ENCODE measurements around the gene ELOVL2. TPM values are rescaled to one million over a fixed set of nuclear protein-coding genes. Genes with fewer than 3 reads are reported as not detected.
A peak's percentile ranks its signal among the peaks of the same experiment; 100 is the strongest.

ELOVL2 gene
- total RNA-seq, 1 experiment from 2014 or later, result 0.41 TPM

GRCh38 chr6:11035616-11036350 lies 8.3 kb downstream of the ELOVL2 start:
- POLR2A ChIA-PET (ENCODE audit: unreplicated experiment), result no interaction called here
- intact Hi-C loops (cut with micrococcal nuclease; ENCODE audit: unreplicated experiment), result no loop called here

GRCh38 chr6:11033825-11034224 lies 10.3 kb downstream of the ELOVL2 start:
- no peak for TF ChIP-seq CTCF (conservative IDR thresholded peaks at IDR 0.05)
- no peak for TF ChIP-seq EZH2 (IDR thresholded peaks at IDR 0.05; ENCODE audit: low read depth)
- ChIA-PET CTCF (no interaction called here), POLR2A (ENCODE audit: unreplicated experiment) (no interaction called here)
- H3K4me1 ChIP-seq (replicated peaks; ENCODE audit: insufficient read depth), result no peaks in the 10 kb centered on the region
- no peak overlapping the region for H3K4me3 ChIP-seq
- no peaks in the 10 kb centered on the region for H3K36me3 ChIP-seq (ENCODE audit: low read depth)
- no peak overlapping the region for H2AFZ ChIP-seq
- peak in 1 of 2 experiments; percentile 41 for DNase-seq
- no TSS peak for BruUV-seq (replicated peaks)
- H4K20me1 ChIP-seq (ENCODE audit: insufficient read depth), result no peaks in the 10 kb centered on the region
- H3F3A ChIP-seq (ENCODE audit: insufficient read depth, low read depth), result no peaks in the 10 kb centered on the region
- H3K27me3 ChIP-seq (ENCODE audit: insufficient read depth, low read depth), result no peaks in the 10 kb centered on the region
- H3K9me2 ChIP-seq (ENCODE audit: insufficient read depth), result no peaks in the 10 kb centered on the region
- intact Hi-C loops (cut with micrococcal nuclease; ENCODE audit: unreplicated experiment), result no loop called here
- H3K79me2 ChIP-seq (ENCODE audit: low read depth), result no peaks in the 10 kb centered on the region
- H3K4me2 ChIP-seq, result no peak overlapping the region
- H3K27ac ChIP-seq, result no peak overlapping the region
- no peaks in the 10 kb centered on the region for H3K9me3 ChIP-seq (ENCODE audit: insufficient read depth, low read depth)

More at GRCh38 chr6:11035616-11036350, 8.3 kb downstream of the ELOVL2 start:
- no peak for DNase-seq
- Histone ChIP-seq H3K9me2 (ENCODE audit: insufficient read depth) (no peaks in the 10 kb centered on the region), H2AFZ (no peak overlapping the region), H3K79me2 (ENCODE audit: low read depth) (no peaks in the 10 kb centered on the region), H4K20me1 (ENCODE audit: insufficient read depth) (no peaks in the 10 kb centered on the region), H3K4me1 (replicated peaks; ENCODE audit: insufficient read depth) (no peaks in the 10 kb centered on the region), H3K27ac (no peak overlapping the region), H3F3A (ENCODE audit: insufficient read depth, low read depth) (no peaks in the 10 kb centered on the region), H3K9me3 (ENCODE audit: insufficient read depth, low read depth) (no peaks in the 10 kb centered on the region), H3K4me3 (no peak overlapping the region), H3K27me3 (ENCODE audit: insufficient read depth, low read depth) (no peaks in the 10 kb centered on the region), H3K36me3 (ENCODE audit: low read depth) (no peaks in the 10 kb centered on the region), H3K4me2 (no peak overlapping the region)
- CTCF ChIA-PET, result no interaction called here
- BruUV-seq (replicated peaks), result no TSS peak
- TF ChIP-seq EZH2 (IDR thresholded peaks at IDR 0.05; ENCODE audit: low read depth) (no peak), CTCF (conservative IDR thresholded peaks at IDR 0.05) (no peak)

GRCh38 chr6:11030904-11031303 lies 13.2 kb downstream of the ELOVL2 start:
- Histone ChIP-seq H3K27ac (no peak overlapping the region), H3K4me3 (no peak overlapping the region), H3K4me2 (no peak overlapping the region), H3K36me3 (ENCODE audit: low read depth) (no peaks in the 10 kb centered on the region), H3K9me2 (ENCODE audit: insufficient read depth) (no peaks in the 10 kb centered on the region), H4K20me1 (ENCODE audit: insufficient read depth) (no peaks in the 10 kb centered on the region), H3F3A (ENCODE audit: insufficient read depth, low read depth) (no peaks in the 10 kb centered on the region), H2AFZ (no peak overlapping the region), H3K9me3 (ENCODE audit: insufficient read depth, low read depth) (no peaks in the 10 kb centered on the region), H3K79me2 (ENCODE audit: low read depth) (no peaks in the 10 kb centered on the region), H3K4me1 (replicated peaks; ENCODE audit: insufficient read depth) (no peaks in the 10 kb centered on the region), H3K27me3 (ENCODE audit: insufficient read depth, low read depth) (no peaks in the 10 kb centered on the region)
- CTCF ChIA-PET, result no interaction called here
- intact Hi-C loops (cut with micrococcal nuclease; ENCODE audit: unreplicated experiment), result no loop called here
- no peak for DNase-seq
- BruUV-seq (replicated peaks), result no TSS peak
- no peak for TF ChIP-seq EZH2 (IDR thresholded peaks at IDR 0.05; ENCODE audit: low read depth)
- no peak for TF ChIP-seq CTCF (conservative IDR thresholded peaks at IDR 0.05)
- POLR2A ChIA-PET (ENCODE audit: unreplicated experiment), result no interaction called here
